Kidney (tissue), 14 donors: ENCODE data around the gene AKAP13. TPM values are rescaled to one million over a fixed set of nuclear protein-coding genes. Genes with fewer than 3 reads are reported as not detected.
A peak's percentile ranks its signal among the peaks of the same experiment; 100 is the strongest.

Source experiments
- DNase-seq, 5 donors: peaks; one replicate each; pipeline ENCODE4 v3.0.0-alpha.2; 2013 to 2020
- FAIRE-seq: peaks from 2 replicates; lab custom pipeline; 2012; peaks lifted over from hg19 to GRCh38; lab: Jason Lieb, UNC
- H3K27ac ChIP-seq, 2 donors: one replicate each; pipeline ENCODE4 v1.7.0; 2013; ENCODE audit warnings: low read depth in 2 of 2, low read length in 2 of 2, inconsistent platforms in 1 of 2
- H3K27me3 ChIP-seq: one replicate; pipeline ENCODE4 v1.7.1; 2013; ENCODE audit warnings: low read length, inconsistent platforms; ENCODE audit not compliant: control insufficient read depth, insufficient read depth
- H3K36me3 ChIP-seq, 3 donors: one replicate each; pipeline versions ENCODE4 v1.7.0 to v1.7.1; 2013; ENCODE audit warnings: low read length in 3 of 3, control low read depth in 1 of 3, inconsistent platforms in 1 of 3; ENCODE audit not compliant: insufficient read depth in 3 of 3, control insufficient read depth in 2 of 3
- H3K4me1 ChIP-seq, 3 donors: one replicate each; pipeline versions ENCODE4 v1.7.0 to v1.7.1; 2013; ENCODE audit warnings: low read length in 3 of 3, inconsistent platforms in 1 of 3, low read depth in 1 of 3; ENCODE audit not compliant: control insufficient read depth in 2 of 3, insufficient read depth in 2 of 3
- H3K4me3 ChIP-seq, 3 donors: one replicate each; pipeline versions ENCODE4 v1.7.0 to v1.8.1; 2013; ENCODE audit warnings: low read length in 3 of 3, control low read depth in 1 of 3, inconsistent platforms in 1 of 3
- H3K9ac ChIP-seq, 3 donors: one replicate each; pipeline versions ENCODE4 v1.7.0 to v1.7.1; 2013; ENCODE audit warnings: low read length in 3 of 3, control low read depth in 1 of 3, inconsistent platforms in 1 of 3
- H3K9me3 ChIP-seq, 3 donors: one replicate each; pipeline versions ENCODE4 v1.7.0 to v1.7.1; 2013; ENCODE audit warnings: low read length in 3 of 3, control low read depth in 1 of 3, inconsistent platforms in 1 of 3; ENCODE audit not compliant: control insufficient read depth in 2 of 3, insufficient read depth in 1 of 3
- CTCF ChIP-seq: IDR thresholded peaks from 3 replicates; pipeline ENCODE4 v1.5.1; 2012; ENCODE audit warnings: mild to moderate bottlenecking, moderate library complexity, borderline replicate concordance; ENCODE audit not compliant: insufficient read depth; ENCODE audit errors: extremely low read depth
- intact Hi-C: fragments of 100-400 bp; cut with DNase I; formaldehyde crosslinking; loops from one replicate; pipeline ENCODE4 v1.11.1; 2022
- polyA plus RNA-seq: library from polyadenylated mRNA; stranded (reverse); fragments of 350-450 nt; fragmentation: Illumina TruSeq; extraction: RNeasy Lipid Tissue Mini Kit (QIAGEN cat#74804); gene quantifications from one replicate; pipeline ENCODE4 v1.2.3, GENCODE V29; 2014; ENCODE audit warnings: low read depth, low replicate concordance; ENCODE audit not compliant: insufficient read depth
- total RNA-seq: library from RNA; stranded (reverse); fragmentation: NEBNext Ultra II Directional; extraction: Animal tissue kit (Norgen Biotek cat#: 25700); gene quantifications from one replicate; pipeline ENCODE4 v1.2.1, GENCODE V29; 2021
- donor health status: control.
- donor health status: control.
- donor health status: control.
- donor health status: control.
- donor health status: control.
- donor health status: DM: yes; HTN: yes; CAD: no.
- donor health status: Normal renal cell carcinoma (clear cell type).

The AKAP13 gene
- total and polyA plus RNA-seq, 2 donors from 2014 or later: 18.8 to 174 TPM

GRCh38 chr15:85611361-85611760 is 231.0 kb downstream of the AKAP13 start:
- intact Hi-C loops: no loop called here
- Histone ChIP-seq H3K4me1 (peaks cover 0 to 5% (median 2%) of the 10 kb centered on the region in 3 donors), H3K36me3 (no peaks in the 10 kb centered on the region), H3K27ac (no peak overlapping the region), H3K9me3 (no peaks in the 10 kb centered on the region), H3K4me3 (no peak overlapping the region), H3K27me3 (no peaks in the 10 kb centered on the region), H3K9ac (no peak overlapping the region)
- FAIRE-seq (no peak), DNase-seq (no peak)
- no peak for TF ChIP-seq CTCF

- FAIRE-seq (no peak), DNase-seq (peak in 1 of 5 donors; percentile 51)
- intact Hi-C loops: no loop called here
- H3K9me3 ChIP-seq: no peaks in the 10 kb centered on the region
- H3K36me3 ChIP-seq: no peaks in the 10 kb centered on the region
- H3K4me1 ChIP-seq: peaks cover 0 to 11% (median 2%) of the 10 kb centered on the region in 3 donors
- no peak for TF ChIP-seq CTCF
- no peaks in the 10 kb centered on the region for H3K27me3 ChIP-seq
- H3K27ac ChIP-seq: no peak overlapping the region
- H3K9ac ChIP-seq: no peak overlapping the region
- H3K4me3 ChIP-seq: no peak overlapping the region
Measured at GRCh38 chr15:85614059-85614458, 233.7 kb downstream of the AKAP13 start.

DNA sequence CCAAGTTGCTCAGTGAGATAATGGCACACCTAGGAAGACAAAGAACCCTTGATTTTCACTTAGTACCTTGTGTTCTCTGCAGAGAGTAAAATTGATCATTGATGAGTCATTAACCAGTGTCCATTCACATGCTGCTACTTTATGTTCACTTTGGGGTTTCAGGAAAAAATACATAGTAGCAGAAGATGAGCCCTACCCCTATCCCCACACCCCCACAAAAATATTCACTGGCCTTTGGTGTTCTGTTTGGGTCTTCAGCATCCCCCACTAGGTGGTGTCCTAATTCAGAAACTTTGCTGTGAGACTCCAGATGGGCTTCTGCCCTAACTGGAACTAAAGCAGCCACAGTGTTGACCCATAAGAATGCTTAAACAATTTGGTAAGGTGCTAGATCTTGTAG is 235.5 kb downstream of the AKAP13 start:
- peak; percentile 40 for TF ChIP-seq CTCF
- Histone ChIP-seq H3K4me1 (peaks cover 0 to 16% (median 5%) of the 10 kb centered on the region in 3 donors), H3K4me3 (no peak overlapping the region), H3K9me3 (no peaks in the 10 kb centered on the region), H3K36me3 (no peaks in the 10 kb centered on the region), H3K27ac (no peak overlapping the region), H3K9ac (no peak overlapping the region), H3K27me3 (no peaks in the 10 kb centered on the region)
- DNase-seq: peak in 2 of 5 donors; percentile 56 to 78
- no peak for FAIRE-seq
- intact Hi-C loops: no loop called here

DNA sequence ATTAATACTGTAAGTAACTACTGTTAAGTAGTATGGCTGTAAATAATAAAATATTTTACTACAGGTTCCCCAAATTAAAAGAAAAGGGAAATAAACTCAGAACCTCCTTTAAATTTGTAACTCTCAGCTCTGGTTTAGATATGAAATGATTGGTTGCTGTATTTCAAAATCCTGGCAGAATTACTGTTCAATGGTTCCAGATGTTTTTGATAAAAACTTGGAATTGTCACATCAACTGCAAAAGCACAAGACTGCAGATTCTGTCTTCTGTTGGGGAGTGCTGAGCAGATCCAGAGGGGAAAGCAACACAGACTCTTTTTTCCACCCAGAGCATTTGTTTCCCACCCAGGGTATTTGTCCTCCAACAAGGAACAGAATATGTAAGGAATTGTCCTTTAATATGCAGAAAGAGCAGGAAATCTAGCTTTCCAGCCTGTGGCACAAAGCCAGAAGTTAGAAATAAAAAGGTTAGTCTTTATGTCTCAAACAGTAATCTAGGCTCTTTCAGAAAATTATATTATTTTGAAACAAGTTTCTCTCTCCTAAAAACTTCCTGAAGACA is 236.2 kb downstream of the AKAP13 start:
- H3K4me1 ChIP-seq: peaks cover 0 to 16% (median 5%) of the 10 kb centered on the region in 3 donors
- no peak overlapping the region for H3K27ac ChIP-seq
- H3K36me3 ChIP-seq: no peaks in the 10 kb centered on the region
- FAIRE-seq (no peak), DNase-seq (peak in 1 of 5 donors; percentile 63)
- no peaks in the 10 kb centered on the region for H3K9me3 ChIP-seq
- no peak for TF ChIP-seq CTCF
- H3K9ac ChIP-seq: no peak overlapping the region
- no peak overlapping the region for H3K4me3 ChIP-seq
- no peaks in the 10 kb centered on the region for H3K27me3 ChIP-seq
- intact Hi-C loops: no loop called here
